ENCODE data around the gene DEPP1. TPM values are rescaled to one million over a fixed set of nuclear protein-coding genes. Genes with fewer than 3 reads are reported as not detected.
"Not testable (repeated sequence)": the region's sequence is repeated elsewhere in the genome, so short reads cannot be mapped to it uniquely, and the experiment has no call there.

The DEPP1 gene
- 10 to 100 TPM in 1 of 3 donors, 1 to 10 TPM in 2; 7.7 to 10.3 (median 8.3) TPM for polyA plus RNA-seq (ENCODE audit: insufficient read length in 3 of 3)
- long read RNA-seq, donor 1, partial matches to known transcripts, result 0 of 4 reads
- long read RNA-seq, donor 1, other reads (novel, unspliced or antisense), result 0 of 4 reads
- long read RNA-seq, donor 2, transcript DEPP1-201 (2 exons, 2,120 nt), result major isoform, 8 of 8 reads
- long read RNA-seq, donor 2, partial matches to known transcripts, result 0 of 8 reads
- long read RNA-seq, donor 2, other reads (novel, unspliced or antisense), result 0 of 8 reads
- long read RNA-seq, donor 3, transcript DEPP1-201 (2 exons, 2,120 nt), result major isoform, 5 of 5 reads
- long read RNA-seq, donor 3, partial matches to known transcripts, result 0 of 5 reads
- long read RNA-seq, donor 3, other reads (novel, unspliced or antisense), result 0 of 5 reads
- long read RNA-seq, donor 4, transcript DEPP1-201 (2 exons, 2,120 nt), result major isoform, 6 of 6 reads
- long read RNA-seq, donor 4, partial matches to known transcripts, result 0 of 6 reads
- long read RNA-seq, donor 4, other reads (novel, unspliced or antisense), result 0 of 6 reads
- long read RNA-seq, donor 5, partial matches to known transcripts, result 0 of 2 reads
- long read RNA-seq, donor 5, other reads (novel, unspliced or antisense), result 0 of 2 reads
- long read RNA-seq, donor 6, transcript DEPP1-201 (2 exons, 2,120 nt), result major isoform, 7 of 7 reads
- long read RNA-seq, donor 6, partial matches to known transcripts, result 0 of 7 reads
- long read RNA-seq, donor 6, other reads (novel, unspliced or antisense), result 0 of 7 reads
- long read RNA-seq, donor 7, transcript DEPP1-201 (2 exons, 2,120 nt), result major isoform, 6 of 6 reads
- long read RNA-seq, donor 7, partial matches to known transcripts, result 0 of 6 reads
- long read RNA-seq, donor 7, other reads (novel, unspliced or antisense), result 0 of 6 reads
- long read RNA-seq, donor 8, transcript DEPP1-201 (2 exons, 2,120 nt), result major isoform, 10 of 10 reads
- long read RNA-seq, donor 8, partial matches to known transcripts, result 0 of 10 reads
- long read RNA-seq, donor 8, other reads (novel, unspliced or antisense), result 0 of 10 reads
- long read RNA-seq, donor 9, transcript DEPP1-201 (2 exons, 2,120 nt), result major isoform, 7 of 20 reads
- long read RNA-seq, donor 9, partial matches to known transcripts, result 5 of 20 reads
- long read RNA-seq, donor 9, other reads (novel, unspliced or antisense), result 8 of 20 reads
- long read RNA-seq, donor 10, transcript DEPP1-201 (2 exons, 2,120 nt), result major isoform, 14 of 14 reads
- long read RNA-seq, donor 10, partial matches to known transcripts, result 0 of 14 reads
- long read RNA-seq, donor 10, other reads (novel, unspliced or antisense), result 0 of 14 reads
- long read RNA-seq, donor 11, transcript DEPP1-201 (2 exons, 2,120 nt), result major isoform, 6 of 6 reads
- long read RNA-seq, donor 11, partial matches to known transcripts, result 0 of 6 reads
- long read RNA-seq, donor 11, other reads (novel, unspliced or antisense), result 0 of 6 reads
- long read RNA-seq, donor 12, transcript DEPP1-201 (2 exons, 2,120 nt), result major isoform, 5 of 147 reads
- long read RNA-seq, donor 12, partial matches to known transcripts, result 33 of 147 reads
- long read RNA-seq, donor 12, other reads (novel, unspliced or antisense), result 109 of 147 reads
- long read RNA-seq, donor 13, partial matches to known transcripts, result 0 of 1 reads
- long read RNA-seq, donor 13, other reads (novel, unspliced or antisense), result 0 of 1 reads
- long read RNA-seq, donor 14, result 0 reads
- long read RNA-seq, donor 15, transcript DEPP1-201 (2 exons, 2,120 nt), result major isoform, 14 of 14 reads
- long read RNA-seq, donor 15, partial matches to known transcripts, result 0 of 14 reads
- long read RNA-seq, donor 15, other reads (novel, unspliced or antisense), result 0 of 14 reads
- long read RNA-seq, donor 16, transcript DEPP1-201 (2 exons, 2,120 nt), result major isoform, 11 of 11 reads
- long read RNA-seq, donor 16, partial matches to known transcripts, result 0 of 11 reads
- long read RNA-seq, donor 16, other reads (novel, unspliced or antisense), result 0 of 11 reads

- peak; percentile 98 for DNase-seq
Measured at GRCh38 chr10:44978570-44979280, at the start of gene DEPP1. TSS of gene DEPP1 (minus strand) at chr10:44978809. CDS start at chr10:44978030, 779 bp downstream.

- DNase-seq, result no peak
Measured at GRCh38 chr10:45023426-45023825, 44.8 kb upstream of the DEPP1 start.

GRCh38 chr10:45015590-45015989, 37.0 kb upstream of the DEPP1 start:
- DNase-seq, result no peak

- not testable (repeated sequence) for DNase-seq
Measured at GRCh38 chr10:45014557-45014956, 35.9 kb upstream of the DEPP1 start.

- DNase-seq, result peak; percentile 94
Measured at GRCh38 chr10:45008524-45009161, 30.0 kb upstream of the DEPP1 start.

GRCh38 chr10:45006276-45007030, 27.8 kb upstream of the DEPP1 start:
- DNase-seq, result no peak

- no peak for DNase-seq
Measured at GRCh38 chr10:45005284-45005683, 26.7 kb upstream of the DEPP1 start.

GRCh38 chr10:45004661-45005060, 26.1 kb upstream of the DEPP1 start:
- no peak for DNase-seq

GRCh38 chr10:45003432-45004000, 24.9 kb upstream of the DEPP1 start:
- DNase-seq, result no peak

- peak; percentile 69 for DNase-seq
Measured at GRCh38 chr10:45001381-45002148, 23.0 kb upstream of the DEPP1 start.

- peak; percentile 85 for DNase-seq
Measured at GRCh38 chr10:45000752-45001380, 22.3 kb upstream of the DEPP1 start, which contains the start of gene ZNF22. TSS of gene ZNF22 (plus strand) at chr10:45000923. CDS start at chr10:45003369, 2,446 bp downstream.

- no peak for DNase-seq
Measured at GRCh38 chr10:45000138-45000751, 21.6 kb upstream of the DEPP1 start.

GRCh38 chr10:44998146-44998631, 19.6 kb upstream of the DEPP1 start:
- DNase-seq, result no peak

GRCh38 chr10:44997105-44997748, 18.6 kb upstream of the DEPP1 start:
- DNase-seq, result no peak
